HG02623 (cell line): ENCODE measurements around the gene ASPHD2.

ENCODE experiments used
- ATAC-seq: cut with Tn5 transposase; IDR thresholded peaks from one replicate; pipeline ENCODE4 v1.9.1; 2021; ENCODE audit warnings: moderate library complexity; ENCODE audit not compliant: unreplicated experiment

Gene ASPHD2

DNA sequence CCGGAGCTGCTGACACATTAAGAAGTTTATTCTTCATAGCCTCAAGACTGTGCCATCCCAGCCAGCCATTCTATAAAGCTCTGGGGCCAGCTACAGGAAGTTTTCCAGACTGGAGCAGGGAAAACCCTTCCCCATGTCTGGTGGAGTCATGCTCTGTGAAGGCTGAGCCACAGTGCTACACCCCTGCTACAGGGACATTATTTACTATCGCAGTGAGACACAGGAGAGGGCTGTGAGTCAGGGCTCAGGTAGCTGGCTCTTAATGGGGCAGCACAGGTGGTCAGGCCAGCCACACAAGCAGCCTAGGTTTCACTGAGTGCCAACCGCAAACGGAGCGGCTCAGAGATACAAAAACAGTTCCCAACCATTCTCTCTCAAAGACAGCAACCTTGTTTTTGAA lies 42.5 kb downstream of the ASPHD2 start:
- no peak for ATAC-seq

GRCh38 chr22:26474682-26475081 lies 45.6 kb downstream of the ASPHD2 start:
- ATAC-seq: no peak

DNA sequence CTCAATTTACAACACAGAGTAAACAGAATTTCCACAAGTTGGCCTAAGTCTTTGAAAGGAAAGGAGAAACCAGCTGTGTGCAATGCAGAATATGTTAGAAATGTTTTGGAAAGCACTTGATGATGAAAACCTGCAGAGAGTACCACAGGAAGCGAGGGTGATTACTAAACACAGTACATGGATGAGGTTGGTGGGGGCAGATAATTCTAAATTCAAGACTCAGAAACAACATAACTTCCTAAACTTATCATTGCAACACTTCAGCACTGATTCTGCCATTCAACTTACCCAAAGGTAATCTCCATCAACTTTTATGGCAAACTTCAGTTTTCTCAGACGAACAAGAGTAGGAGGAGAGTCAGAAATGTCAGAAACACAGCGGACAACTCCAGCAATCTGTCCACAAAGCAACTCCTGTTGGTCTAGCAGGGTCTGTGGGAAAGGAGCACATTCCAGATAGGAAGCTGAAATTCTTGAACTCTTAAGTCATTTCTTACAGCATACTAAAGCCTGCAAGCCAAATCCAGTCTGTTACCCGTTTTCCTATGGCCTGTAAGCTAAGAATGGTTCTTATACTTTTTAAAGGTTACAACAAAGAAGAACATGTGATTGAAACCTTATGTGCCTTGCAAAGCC lies 47.8 kb downstream of the ASPHD2 start:
- ATAC-seq: no peak

GRCh38 chr22:26477341-26477731 lies 48.3 kb downstream of the ASPHD2 start:
- ATAC-seq: no peak

GRCh38 chr22:26479043-26479791 lies 50.2 kb downstream of the ASPHD2 start:
- ATAC-seq: no peak

- no peak for ATAC-seq
Observed at GRCh38 chr22:26479792-26480610, 50.9 kb downstream of the ASPHD2 start.

DNA sequence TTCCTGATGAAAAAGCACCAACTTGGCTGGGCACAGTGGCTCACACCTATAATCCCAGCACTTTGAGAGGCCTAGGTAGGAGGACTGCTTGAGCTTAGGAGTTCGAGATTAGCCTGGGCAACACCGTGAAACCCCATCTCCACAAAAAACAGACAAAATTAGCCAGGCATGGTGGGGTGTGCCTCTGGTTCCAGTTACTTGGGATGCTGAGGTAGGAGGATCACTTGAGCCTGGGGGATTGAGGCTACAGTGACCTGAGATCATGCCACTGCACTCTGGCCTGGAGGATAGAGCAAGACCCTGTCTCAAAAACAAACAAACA lies 51.5 kb downstream of the ASPHD2 start:
- ATAC-seq: no peak

DNA sequence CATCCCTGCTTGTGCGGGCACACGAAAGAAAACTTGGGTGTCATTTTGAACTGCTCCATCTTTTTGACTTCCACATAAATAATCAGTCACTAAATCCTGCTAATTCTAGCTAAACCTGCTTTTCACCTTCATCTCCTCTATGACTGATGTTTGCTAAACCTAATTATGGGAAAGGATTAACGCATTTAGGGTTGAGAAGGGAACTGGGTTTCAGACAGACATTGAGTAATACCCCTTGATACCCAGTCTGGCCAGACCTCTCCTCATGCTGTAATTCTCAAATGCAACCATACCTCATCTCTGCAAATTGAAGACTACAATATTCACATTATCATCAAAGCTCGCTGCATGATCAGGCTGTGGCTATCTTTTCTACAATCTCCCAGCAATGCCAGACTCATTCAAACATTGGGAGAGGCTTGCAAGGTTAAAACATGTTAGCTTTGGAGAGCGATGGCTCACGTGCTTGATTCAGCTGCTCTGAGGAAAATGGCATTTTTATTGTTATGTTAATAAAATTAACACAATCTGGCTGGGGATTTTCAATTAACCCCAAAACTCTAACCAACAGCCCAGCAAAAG lies 52.1 kb downstream of the ASPHD2 start:
- no peak for ATAC-seq

DNA sequence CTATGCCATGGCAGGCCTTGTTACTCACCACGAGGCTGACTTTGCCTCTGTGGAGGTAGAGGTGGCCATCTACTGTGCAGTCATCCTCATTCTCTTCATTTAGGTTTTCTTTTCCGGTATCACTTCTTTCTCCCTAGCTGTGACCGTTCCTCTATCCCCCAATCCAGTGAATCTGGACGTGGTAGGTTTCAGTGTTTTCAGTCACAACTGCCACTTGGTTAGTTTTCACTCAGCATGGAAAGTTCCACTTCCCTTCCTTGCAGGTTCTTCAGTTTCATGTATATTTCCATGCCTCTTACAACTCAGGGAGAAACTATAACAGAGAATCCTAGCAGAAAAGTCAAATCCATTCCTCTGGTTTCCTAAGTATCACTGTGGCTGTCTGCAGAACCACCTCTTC lies 52.6 kb downstream of the ASPHD2 start:
- ATAC-seq: no peak

GRCh38 chr22:26482161-26482560 lies 53.1 kb downstream of the ASPHD2 start:
- ATAC-seq: no peak

- no peak for ATAC-seq
Observed at GRCh38 chr22:26483043-26483438, 54.0 kb downstream of the ASPHD2 start.

DNA sequence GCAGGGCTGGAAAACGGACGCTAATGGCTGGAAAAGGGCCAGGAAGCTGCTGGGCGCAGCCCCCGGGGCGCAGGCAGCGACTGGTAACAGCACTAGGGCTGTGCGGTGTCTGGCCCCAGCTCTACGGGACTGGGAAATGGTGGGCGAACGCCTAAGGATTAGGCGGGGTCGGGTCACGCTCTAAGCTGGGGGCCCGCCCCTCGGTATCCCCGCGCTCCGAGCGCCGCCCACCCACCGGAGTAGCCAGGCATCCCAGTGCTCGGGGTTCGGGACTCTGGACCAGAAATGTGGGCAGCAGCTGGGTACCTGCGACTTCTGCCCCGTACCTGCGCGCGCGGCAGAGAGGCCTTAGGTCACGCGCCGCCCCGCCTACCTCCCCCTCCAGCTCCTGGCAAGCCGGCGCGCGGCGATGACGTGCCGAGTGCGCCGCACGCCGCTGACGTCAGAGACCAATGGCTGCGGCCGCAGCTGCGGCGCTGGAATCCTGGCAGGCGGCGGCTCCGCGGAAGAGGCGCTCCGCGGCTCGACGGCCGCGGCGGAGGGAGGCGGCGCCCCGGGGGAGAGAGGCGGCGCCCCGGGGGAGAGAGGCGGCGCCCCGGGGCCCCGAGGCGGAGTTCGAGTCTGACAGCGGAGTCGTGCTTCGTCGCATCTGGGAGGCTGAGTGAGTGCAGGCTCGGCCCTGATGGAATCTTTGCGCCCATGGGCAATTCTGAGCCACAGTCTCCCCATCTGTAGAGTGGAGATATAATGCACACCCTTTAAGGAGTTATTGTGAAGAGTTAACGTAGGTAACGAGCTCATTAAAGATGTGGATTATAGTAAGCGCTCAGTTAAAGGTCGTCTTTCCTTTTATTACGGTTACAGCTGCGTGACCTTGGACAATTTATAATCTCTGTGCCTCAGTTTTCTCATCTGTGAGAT lies 54.6 kb downstream of the ASPHD2 start, which contains the start of the genes HPS4 and SRRD:
Gene HPS4, minus strand, starts transcription at position 345 of the 921 bp plus-strand sequence. CDS start 2,021 bp downstream, outside the sequence.
Gene SRRD, plus strand, starts transcription at position 439 of the 921 bp plus-strand sequence. Its CDS starts 14 bp downstream, at position 453.
- peak; percentile 67 for ATAC-seq

GRCh38 chr22:26484360-26484706 lies 55.3 kb downstream of the ASPHD2 start:
- ATAC-seq: no peak

DNA sequence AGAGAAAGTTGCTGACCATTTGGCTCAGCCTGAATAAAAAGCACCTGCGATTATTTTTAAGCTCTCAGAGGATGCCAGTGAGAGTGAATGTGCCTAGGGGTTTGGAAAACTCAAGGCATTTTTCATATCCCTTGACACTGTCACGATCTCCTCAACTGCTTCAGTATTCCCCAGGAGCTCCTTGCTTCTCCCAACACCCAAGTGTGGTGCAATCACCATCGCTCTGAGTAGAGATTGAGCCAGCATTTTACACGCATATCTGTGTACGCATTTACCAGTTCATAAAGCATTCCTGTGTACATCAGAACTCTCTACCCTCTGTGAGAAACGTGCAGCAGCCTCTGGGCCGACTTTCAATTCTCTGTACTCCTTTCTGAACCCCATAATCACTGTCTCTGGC lies 56.0 kb downstream of the ASPHD2 start:
- no peak for ATAC-seq

GRCh38 chr22:26485806-26486390 lies 56.8 kb downstream of the ASPHD2 start:
- no peak for ATAC-seq

GRCh38 chr22:26486394-26486793 lies 57.3 kb downstream of the ASPHD2 start:
- ATAC-seq: no peak

DNA sequence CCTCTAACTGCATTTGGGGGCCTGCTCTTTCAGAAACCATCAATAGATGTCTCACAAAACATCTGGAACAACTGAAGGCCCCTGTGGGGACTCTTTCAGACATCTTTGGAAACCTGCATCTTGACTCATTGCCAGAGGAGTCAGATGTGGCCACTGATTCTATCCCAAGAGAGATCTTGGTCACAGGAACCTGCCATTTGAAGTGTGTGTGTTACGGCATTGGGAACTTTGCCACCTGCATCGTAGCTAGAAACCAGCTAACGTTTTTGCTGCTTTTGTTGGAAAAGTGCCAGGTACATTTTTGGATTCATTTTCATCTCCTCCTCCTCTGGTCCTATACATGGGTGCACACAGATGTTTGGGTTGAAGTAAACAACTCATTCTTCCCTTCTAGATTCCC lies 58.9 kb downstream of the ASPHD2 start:
- no peak for ATAC-seq

GRCh38 chr22:26489447-26490036 lies 60.5 kb downstream of the ASPHD2 start:
- no peak for ATAC-seq

GRCh38 chr22:26492220-26492619 lies 63.2 kb downstream of the ASPHD2 start:
- ATAC-seq: no peak

DNA sequence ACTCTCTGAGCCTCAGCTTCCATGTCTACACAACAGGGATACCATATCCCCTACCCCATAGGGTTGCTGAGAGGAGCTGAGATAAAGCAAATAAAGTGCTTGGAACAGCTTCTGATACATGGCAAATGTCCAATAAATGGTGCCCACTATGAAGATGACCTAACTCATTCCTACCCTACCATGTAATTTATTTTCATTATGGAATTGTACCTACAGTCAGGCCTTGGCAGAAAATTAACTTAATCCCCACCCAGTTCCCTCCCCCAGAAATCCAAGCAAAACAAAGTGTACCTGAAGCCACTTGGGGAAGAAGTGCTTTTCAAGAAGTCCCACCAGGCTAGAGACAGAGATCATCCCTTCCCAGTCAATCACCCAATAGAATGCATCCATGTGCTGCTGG lies 65.4 kb downstream of the ASPHD2 start:
- ATAC-seq: no peak
